CD4-positive, alpha-beta T cell treated with Interleukin-15 for 1 hour (primary cell): ENCODE results near the gene TPM2.
A peak's percentile ranks its signal among the peaks of the same experiment; 100 is the strongest.

Experiments used
- DNase-seq: peaks from one replicate; pipeline ENCODE4 v3.0.0-alpha.2; 2020

The TPM2 gene

GRCh38 chr9:35674025-35674361, 15.7 kb downstream of the TPM2 start:
- DNase-seq: no peak

DNA sequence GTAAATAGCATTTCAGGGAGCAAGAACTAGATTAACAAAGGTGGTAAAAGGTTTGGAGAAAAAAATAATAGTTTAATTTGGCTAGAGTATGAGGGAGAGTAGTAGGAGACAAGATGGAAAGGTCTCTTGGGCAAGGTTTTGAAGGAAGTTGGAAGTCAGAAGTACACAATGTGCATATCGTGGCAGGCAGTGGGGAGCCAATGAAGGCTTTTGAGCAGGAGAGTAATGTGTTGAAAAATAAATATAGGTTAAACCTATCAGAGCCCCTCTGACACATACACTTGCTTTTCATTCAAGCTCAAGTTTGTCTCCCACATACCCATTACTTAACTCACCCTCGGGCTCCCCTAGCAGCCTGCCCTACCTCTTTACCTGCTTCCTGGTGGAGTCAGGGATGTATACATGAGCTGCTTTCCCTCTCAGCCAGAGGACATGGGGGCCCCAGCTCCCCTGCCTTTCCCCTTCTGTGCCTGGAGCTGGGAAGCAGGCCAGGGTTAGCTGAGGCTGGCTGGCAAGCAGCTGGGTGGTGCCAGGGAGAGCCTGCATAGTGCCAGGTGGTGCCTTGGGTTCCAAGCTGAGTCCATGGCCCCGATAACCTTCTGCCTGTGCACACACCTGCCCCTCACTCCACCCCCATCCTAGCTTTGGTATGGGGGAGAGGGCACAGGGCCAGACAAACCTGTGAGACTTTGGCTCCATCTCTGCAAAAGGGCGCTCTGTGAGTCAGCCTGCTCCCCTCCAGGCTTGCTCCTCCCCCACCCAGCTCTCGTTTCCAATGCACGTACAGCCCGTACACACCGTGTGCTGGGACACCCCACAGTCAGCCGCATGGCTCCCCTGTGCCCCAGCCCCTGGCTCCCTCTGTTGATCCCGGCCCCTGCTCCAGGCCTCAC, 16.3 kb downstream of the TPM2 start, which contains the start of gene CA9:
CA9 (plus strand) TSS at position 797 of the 893 bp plus-strand sequence; CDS start at position 829, 32 bp downstream.
- no peak for DNase-seq

- no peak for DNase-seq
These were observed 20.2 kb downstream of the TPM2 start for GRCh38 chr9:35669331-35670145.

DNA sequence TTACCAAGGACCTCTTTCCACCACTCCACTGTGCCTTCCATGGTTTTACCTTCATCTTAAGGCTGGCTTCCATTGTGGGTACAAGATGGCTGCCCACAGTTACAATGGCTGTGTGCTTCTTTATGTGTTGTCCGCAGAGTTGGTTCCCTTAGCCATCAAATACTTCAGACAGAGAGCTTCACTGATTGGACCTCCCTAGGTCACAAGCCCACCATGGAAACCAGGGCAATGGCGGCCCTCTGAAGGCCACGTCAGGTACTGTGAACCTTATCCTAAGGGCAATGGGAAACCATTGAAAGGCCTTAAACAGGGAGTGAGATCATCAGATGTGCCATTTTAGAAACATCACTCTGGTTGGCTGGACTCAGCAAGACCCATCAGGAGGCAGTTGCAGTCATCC, 21.8 kb downstream of the TPM2 start:
- no peak for DNase-seq

DNA sequence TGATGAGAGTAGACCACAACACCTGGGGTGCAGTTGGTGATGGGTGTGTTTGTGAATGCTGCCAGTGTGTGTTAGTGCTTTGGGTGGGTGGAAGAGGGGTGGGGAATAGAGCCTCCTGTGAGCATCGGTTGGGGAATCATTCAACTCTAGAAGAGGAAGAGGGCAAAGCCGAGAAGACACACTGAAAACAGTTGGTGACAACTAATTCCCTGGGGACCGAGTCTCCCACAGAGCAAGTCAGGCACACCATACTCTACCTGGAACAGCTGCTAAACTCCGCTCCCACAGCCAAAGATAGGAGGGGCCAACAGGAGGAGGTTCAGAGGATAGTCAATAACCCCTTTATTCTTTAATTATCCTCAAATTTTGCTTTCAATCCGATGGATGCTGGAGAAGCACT, 23.2 kb downstream of the TPM2 start:
- DNase-seq: no peak

DNA sequence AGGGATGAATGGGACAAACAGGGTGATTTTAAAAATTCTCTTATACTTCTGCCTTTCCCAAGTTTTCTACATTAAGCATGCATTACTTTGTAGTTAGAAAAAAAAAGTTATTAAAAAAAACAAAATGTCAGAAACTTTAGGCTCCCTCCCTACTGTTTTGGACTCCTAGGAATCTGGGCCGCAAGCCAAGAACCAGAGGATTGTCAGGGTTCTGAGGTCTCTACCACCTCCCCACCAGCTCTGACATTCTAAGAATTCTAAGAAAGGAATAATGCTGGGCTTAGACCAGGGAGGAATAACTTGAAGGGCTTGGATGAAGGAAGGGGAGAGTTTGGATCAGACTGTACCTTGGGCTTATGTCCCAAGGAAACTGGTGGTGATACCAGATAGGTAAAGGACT, 23.7 kb downstream of the TPM2 start:
- no peak for DNase-seq

- DNase-seq: no peak
These were observed 24.3 kb downstream of the TPM2 start for GRCh38 chr9:35665471-35665818.

DNA sequence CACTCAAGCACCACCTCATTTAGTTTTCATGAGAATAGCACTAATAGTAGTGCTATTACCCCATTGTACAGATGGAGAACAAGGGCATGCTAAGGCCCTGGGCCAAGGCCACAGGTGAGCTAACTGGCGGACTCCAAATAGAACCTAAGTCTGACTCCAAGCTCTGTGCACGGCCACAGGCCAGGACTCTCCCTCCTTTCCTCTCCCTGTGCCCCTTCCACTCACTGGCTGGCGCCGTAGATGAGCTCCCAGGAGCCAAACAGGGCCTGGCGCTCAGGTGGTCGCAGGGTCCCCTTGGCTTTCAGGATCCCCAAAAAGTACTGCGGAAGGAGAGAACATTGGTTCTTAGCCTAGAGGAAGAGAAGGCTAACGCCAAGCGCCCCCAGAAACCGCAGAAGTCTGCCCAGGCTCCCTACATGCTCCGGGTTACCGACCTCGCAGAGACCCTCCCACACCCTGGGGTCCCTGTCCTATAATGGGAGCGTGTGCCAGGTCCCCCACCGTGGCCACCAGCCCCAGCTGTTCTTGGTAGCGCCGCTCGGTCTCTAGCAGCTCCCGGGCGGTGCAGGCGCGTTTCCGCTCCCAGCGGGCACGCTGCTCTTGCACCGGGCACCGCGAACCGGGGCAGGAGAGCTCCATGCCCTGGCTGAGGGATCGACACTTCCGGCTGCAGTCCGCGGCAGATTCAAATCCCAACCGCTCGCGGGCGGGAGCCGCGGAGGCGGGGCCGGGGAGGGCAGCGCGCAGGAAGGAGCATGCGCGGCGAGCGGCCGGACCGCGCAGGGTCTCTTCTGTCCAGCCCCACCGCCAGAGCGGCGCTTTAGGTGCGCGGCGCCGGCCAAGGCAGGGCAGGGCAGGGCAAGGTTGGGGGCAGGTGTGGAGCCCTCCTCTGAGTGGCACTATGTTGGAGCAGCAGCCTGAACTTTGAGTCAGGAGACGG, 24.9 kb downstream of the TPM2 start, which contains the start of gene ARHGEF39:
ARHGEF39 (minus strand) TSS at position 665 of the 940 bp plus-strand sequence; CDS start at position 639, 26 bp downstream.
- DNase-seq: peak; percentile 60

- DNase-seq: no peak
These were observed 27.3 kb downstream of the TPM2 start for GRCh38 chr9:35662437-35662836.

DNA sequence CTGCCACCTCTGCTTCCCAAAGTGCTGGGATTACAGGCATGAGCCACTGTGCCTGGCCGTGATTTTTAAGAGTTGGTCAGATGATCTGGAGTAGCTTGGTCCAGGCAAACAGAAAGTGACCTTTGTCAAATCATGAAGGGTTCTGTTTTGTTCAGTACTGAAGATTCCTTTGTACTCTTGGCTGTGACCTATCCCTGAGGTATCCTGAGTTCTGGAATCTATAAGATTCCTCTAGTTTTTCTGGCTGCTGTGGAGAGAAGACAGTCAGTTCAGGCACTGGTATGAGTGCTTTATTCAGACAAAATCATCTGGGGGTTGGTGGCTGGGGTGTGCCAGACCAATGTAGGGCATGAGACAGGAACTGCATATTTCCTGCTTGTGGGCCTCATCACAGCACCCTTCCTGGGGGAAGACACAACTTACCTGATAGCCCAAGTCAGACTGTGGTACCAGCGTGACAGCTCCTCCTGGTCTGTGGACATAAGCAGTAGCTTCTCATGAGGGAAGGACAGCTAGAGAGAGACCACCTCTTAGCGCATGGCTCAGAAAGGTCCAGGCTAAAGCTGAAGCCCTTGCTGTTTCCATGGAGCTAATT, 27.9 kb downstream of the TPM2 start:
- DNase-seq: peak; percentile 65

- DNase-seq: no peak
These were observed 28.7 kb downstream of the TPM2 start for GRCh38 chr9:35660966-35661415.

DNA sequence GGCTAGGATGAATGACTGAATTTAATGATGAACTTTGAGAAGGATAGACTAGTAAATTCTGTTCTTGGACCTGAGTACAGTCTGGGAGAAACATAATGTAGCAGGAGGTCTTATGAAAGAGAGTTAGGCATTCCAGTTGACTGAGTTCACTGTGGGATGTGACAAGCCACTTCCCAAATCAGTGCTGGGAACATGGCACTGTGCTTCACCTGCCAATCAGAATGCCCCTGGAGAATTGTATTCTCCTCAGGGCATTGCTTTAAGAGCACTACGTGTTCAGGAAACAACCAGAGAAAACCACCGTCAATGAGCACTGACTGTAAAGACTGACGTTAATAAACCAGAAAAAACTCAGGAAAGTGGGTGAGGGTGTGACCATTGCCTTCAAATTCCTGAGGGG, 30.4 kb downstream of the TPM2 start:
- DNase-seq: no peak

DNA sequence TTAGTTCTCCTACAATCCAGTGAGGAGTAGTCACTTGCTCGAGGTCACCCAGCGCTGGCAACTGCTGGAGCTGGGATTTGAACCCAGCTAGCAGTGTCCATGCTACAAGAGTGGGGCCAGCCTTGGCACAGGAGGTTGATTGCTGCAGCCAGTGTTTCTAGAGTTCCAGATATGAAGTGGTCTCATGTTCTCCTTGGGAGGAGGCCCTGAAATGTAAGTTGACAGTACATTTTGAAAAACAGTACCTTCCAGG, 30.8 kb downstream of the TPM2 start:
- no peak for DNase-seq

- peak; percentile 87 for DNase-seq
These were observed 31.4 kb downstream of the TPM2 start, which contains the start of gene CCDC107 for GRCh38 chr9:35658137-35658967. Gene CCDC107, plus strand, starts transcription at chr9:35658292. Its CDS starts 88 bp downstream, at chr9:35658380.

DNA sequence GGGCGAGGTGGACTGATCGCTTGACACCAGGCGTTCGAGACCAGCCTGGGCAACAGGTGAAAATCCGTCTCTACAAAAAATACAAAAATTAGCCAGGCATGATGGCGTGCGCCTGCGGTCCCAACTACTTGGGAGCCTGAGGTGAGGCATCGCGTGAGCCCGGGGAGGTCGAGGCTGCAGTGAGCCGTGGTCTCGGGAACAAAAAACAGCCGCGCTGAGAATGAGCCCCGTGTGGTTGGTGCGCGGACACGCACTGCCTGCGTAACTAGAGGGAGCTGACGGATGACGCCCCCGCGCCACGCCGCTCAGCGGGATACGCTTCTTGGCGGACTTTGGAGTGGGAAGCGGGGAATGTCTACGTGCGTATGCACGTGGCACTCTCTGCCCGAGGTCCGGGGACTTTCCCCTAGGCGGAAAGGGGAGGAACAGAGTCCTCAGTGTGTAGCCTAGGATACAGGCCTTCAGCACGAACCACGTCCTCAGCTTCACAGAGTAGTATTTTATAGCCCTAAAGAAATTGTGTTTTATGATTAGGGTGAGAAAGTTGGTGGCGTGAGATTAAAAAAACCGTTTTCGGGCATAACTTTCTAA, 32.1 kb downstream of the TPM2 start, which contains the start of gene RMRP:
RMRP (minus strand) TSS at position 474 of the 591 bp plus-strand sequence.
- DNase-seq: peak; percentile 94

DNA sequence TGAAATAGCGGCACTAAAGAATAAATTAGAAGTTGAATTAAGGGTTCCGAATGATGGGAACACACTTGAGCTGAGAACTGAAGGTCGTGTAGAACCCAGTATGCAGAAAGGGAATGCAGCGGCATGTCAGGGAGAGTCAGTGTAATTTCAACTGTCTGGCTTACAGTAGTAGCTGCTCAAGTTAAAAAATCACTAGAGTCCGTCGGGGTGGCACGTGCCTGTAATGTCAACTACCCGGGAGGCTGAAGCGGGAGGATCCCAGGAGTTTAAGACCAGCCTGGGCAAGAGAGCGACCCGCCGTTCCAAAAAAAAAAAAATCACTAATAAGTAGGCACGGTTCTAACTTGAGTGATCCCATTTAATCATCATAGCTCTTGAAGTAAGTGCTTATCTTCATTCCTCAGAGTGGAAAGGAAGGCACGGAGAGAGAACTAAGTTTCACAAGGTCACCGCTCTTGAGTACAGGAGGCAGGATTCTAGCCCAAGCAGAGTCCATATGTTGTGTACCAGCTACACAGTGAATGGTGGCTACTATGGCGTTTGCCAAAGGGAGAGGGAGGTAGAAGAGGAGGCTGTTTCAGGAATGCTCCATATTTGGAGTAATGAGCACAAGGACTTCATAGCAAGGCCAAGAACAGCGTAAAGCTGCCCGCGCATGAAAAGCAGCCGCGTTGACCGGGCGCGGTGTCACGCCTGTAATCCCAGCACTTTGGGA, 32.7 kb downstream of the TPM2 start:
- no peak for DNase-seq

GRCh38 chr9:35656348-35656747, 33.4 kb downstream of the TPM2 start:
- DNase-seq: no peak

- no peak for DNase-seq
These were observed 36.1 kb downstream of the TPM2 start for GRCh38 chr9:35653611-35654010.

DNA sequence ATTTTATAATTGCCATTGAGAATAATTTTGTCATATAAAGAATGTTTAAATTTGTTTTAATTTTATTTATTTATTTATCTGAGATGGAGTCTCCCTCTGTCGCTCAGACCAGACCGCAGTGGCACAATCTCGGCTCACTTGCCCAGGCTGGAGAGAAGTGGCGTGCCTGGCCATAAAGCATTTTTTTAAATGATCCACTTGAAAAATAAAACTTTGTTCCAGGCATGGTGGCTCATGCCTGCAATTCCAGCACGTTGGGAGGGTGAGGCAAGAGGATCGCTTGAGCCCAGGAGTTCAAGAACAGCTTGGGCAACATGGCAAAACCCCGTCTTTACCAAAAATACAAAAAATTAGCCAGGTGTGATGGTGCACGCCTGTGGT, 36.9 kb downstream of the TPM2 start:
- DNase-seq: no peak
